SU-DHL-6 (cell line): ENCODE results near the gene SCRG1.

Source experiments
- CTCF ChIP-seq: fragments of 200-600 bp; sonication (generic); IDR thresholded peaks from one replicate; pipeline ENCODE4 v1.5.1; 2017; ENCODE audit warnings: antibody characterized with exemption, mild to moderate bottlenecking, low read length, moderate library complexity; ENCODE audit not compliant: insufficient read depth, poor library complexity, severe bottlenecking
- EZH2phosphoT487 ChIP-seq: fragments of 200-600 bp; sonication (generic), shearing (Covaris generic); conservative IDR thresholded peaks from 2 replicates; pipeline ENCODE4 v1.6.1; 2018; ENCODE audit warnings: mild to moderate bottlenecking, antibody characterized with exemption, low read length, moderate library complexity, mixed read lengths

GRCh38 chr4:173424899-173425805, 26.2 kb upstream of the SCRG1 start:
- no peak for TF ChIP-seq CTCF
- no peak for TF ChIP-seq EZH2phosphoT487
